ENCODE measurements around the gene PYGM. TPM values are rescaled to one million over a fixed set of nuclear protein-coding genes. Genes with fewer than 3 reads are reported as not detected.

Gene PYGM
- total RNA-seq, 1 donor from 2014 or later, result 4.8 TPM

- no peak for TF ChIP-seq CTCF (IDR thresholded peaks at IDR 0.05)
- ChIA-PET POLR2A (interaction anchor here (0.8 to 1.4 kb wide), 3 partner anchors 9 to 16 kb away, joined by 3 to 5 read pairs (median 3); no protein-coding TSS in a partner anchor), CTCF (no interaction called here)
- DNase-seq, result no peak
- Mint-ChIP-seq H3K4me1 (peaks cover 33% of the 10 kb centered on the region), H3K27me3 (no peaks in the 10 kb centered on the region), H3K36me3 (ENCODE audit: low read depth) (peaks cover 29% of the 10 kb centered on the region), H3K4me3 (no peak overlapping the region), H3K9me3 (no peaks in the 10 kb centered on the region), H3K27ac (no peak overlapping the region)
- ATAC-seq (ENCODE audit: low read depth), result no peak
- intact Hi-C loops (cut with micrococcal nuclease), result no loop called here
These were observed 7.4 kb downstream of the PYGM start for GRCh38 chr11:64752175-64752970.

DNA sequence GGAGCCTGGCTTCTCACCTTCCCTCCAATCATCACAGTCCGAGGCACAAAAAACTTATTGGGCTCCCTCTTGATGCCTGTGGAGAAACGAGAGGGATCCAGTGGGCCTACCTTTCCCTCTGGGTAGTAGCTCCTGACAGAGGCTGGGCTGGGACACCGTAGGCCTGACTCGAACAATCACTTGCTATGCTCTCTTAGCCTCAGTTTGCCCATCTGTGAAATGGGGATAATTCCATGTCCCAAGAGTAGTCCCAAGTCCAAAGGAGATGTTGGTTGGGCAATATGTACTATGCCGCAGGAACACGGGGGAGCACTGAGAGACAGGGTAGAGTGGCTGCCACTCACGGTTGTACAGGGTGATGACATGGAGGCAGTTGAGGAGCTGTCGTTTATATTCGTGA, 8.2 kb downstream of the PYGM start:
- POLR2A ChIA-PET, result interaction anchor here (1.4 kb wide), 1 partner anchor 12 kb away, joined by 5 read pairs; no protein-coding TSS in a partner anchor
- Mint-ChIP-seq H3K4me3 (no peak overlapping the region), H3K36me3 (ENCODE audit: low read depth) (peaks cover 29% of the 10 kb centered on the region), H3K27ac (no peak overlapping the region), H3K4me1 (peaks cover 37% of the 10 kb centered on the region), H3K27me3 (no peaks in the 10 kb centered on the region), H3K9me3 (no peaks in the 10 kb centered on the region)
- TF ChIP-seq CTCF (IDR thresholded peaks at IDR 0.05), result no peak
- no peak for DNase-seq
- intact Hi-C loops (cut with micrococcal nuclease), result no loop called here
- no peak for ATAC-seq (ENCODE audit: low read depth)
- CTCF ChIA-PET, result no interaction called here

DNA sequence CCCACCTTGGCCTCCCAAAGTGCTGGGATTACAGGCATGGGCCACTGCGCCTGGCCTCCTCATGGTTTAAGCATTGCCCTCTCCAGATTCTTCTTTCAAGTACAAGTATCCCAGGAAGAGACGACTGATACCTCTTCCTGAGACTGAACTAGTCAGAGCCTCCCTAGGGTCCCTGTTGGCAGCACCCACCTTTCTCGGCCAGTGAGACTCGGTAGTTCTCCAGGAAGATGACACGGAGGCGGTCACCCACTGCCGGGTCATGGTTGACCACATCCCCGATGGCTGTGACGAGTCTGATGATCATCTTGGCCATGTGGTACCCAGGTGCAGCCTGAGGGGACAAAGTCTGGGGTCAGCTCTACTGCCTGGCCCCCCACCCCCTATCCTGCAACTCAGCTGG, 8.6 kb downstream of the PYGM start:
- H3K27ac Mint-ChIP-seq, result no peak overlapping the region
- TF ChIP-seq CTCF (IDR thresholded peaks at IDR 0.05), result no peak
- DNase-seq, result no peak
- H3K9me3 Mint-ChIP-seq, result no peaks in the 10 kb centered on the region
- peaks cover 29% of the 10 kb centered on the region for H3K36me3 Mint-ChIP-seq (ENCODE audit: low read depth)
- peaks cover 41% of the 10 kb centered on the region for H3K4me1 Mint-ChIP-seq
- CTCF ChIA-PET, result no interaction called here
- intact Hi-C loops (cut with micrococcal nuclease), result no loop called here
- no peak for ATAC-seq (ENCODE audit: low read depth)
- H3K27me3 Mint-ChIP-seq, result no peaks in the 10 kb centered on the region
- no peak overlapping the region for H3K4me3 Mint-ChIP-seq
- POLR2A ChIA-PET, result no interaction called here

DNA sequence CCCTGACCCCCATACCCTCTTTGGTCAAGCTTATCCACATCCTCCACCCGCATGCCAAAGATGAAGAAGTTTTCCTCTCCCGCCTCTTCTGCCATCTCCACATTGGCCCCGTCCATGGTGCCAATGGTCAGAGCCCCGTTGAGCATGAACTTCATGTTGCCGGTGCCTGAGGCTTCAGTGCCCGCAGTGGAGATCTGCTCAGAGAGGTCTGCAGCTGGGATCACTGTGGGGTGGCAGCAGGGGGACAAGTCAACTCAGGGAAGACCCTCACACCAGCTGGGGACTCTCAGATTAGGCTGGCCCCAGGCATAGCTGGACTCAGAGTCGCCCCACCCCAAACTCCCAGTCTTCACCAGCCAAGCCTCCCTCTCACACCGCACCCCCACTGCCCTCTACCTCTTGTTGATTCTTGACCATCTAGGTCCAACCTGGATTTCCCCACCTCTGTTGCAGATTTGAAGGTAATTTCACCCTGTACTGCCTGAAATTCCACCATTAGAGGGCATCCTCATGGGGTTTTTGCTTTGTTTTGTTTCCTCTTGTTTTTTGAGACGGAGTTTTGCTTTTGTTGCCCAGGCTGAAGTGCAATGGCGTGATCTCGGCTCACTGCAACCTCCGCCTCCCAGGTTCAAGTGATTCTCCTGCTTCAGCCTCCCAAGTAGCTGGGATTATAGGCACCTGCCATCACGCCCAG, 9.3 kb downstream of the PYGM start:
- H3K4me3 Mint-ChIP-seq, result no peak overlapping the region
- DNase-seq (no peak), ATAC-seq (ENCODE audit: low read depth) (no peak)
- CTCF ChIA-PET, result no interaction called here
- peaks cover 29% of the 10 kb centered on the region for H3K36me3 Mint-ChIP-seq (ENCODE audit: low read depth)
- H3K27me3 Mint-ChIP-seq, result no peaks in the 10 kb centered on the region
- no peaks in the 10 kb centered on the region for H3K9me3 Mint-ChIP-seq
- POLR2A ChIA-PET, result interaction anchor here (0.6 to 10.2 kb wide), 6 partner anchors 9 to 127 kb away, joined by 3 to 197 read pairs (median 4); partner anchors contain the start of genes PYGM and SF1
- TF ChIP-seq CTCF (IDR thresholded peaks at IDR 0.05), result no peak
- intact Hi-C loops (cut with micrococcal nuclease), result no loop called here
- peaks cover 42% of the 10 kb centered on the region for H3K4me1 Mint-ChIP-seq
- peak overlapping the region; percentile 60 for H3K27ac Mint-ChIP-seq

Measured in activated B cell treated with CpG ODN at 0.5 μM for 24 hours (primary cell).